ENCODE measurements around the gene MOB3C.
"Not testable (repeated sequence)": the region's sequence is repeated elsewhere in the genome, so short reads cannot be mapped to it uniquely, and the experiment has no call there.

MOB3C gene

GRCh38 chr1:46616277-46617107 lies at the start of gene MOB3C:
MOB3C (minus strand) TSS chr1:46616811; CDS start chr1:46613321, 3,490 bp downstream.
- peak; percentile 73 for DNase-seq

GRCh38 chr1:46665983-46666382 lies 49.4 kb upstream of the MOB3C start:
- no peak for DNase-seq

DNA sequence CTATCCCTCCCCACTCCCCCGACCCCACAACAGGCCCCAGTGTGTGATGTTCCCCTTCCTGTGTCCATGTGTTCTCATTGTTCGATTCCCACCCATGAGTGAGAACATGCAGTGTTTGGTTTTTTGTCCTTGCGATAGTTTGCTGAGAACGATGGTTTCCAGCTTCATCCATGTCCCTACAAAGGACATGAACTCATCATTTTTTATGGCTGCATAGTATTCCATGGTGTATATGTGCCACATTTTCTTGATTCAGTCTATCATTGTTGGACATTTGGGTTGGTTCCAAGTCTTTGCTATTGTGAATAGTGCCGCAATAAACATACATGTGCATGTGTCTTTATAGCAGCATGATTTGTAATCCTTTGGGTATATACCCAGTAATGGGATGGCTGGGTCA lies 46.3 kb upstream of the MOB3C start:
- DNase-seq: not testable (repeated sequence)

GRCh38 chr1:46660116-46660515 lies 43.5 kb upstream of the MOB3C start:
- DNase-seq: not testable (repeated sequence)

- no peak for DNase-seq
Measured at GRCh38 chr1:46659307-46659870, 42.8 kb upstream of the MOB3C start.

DNA sequence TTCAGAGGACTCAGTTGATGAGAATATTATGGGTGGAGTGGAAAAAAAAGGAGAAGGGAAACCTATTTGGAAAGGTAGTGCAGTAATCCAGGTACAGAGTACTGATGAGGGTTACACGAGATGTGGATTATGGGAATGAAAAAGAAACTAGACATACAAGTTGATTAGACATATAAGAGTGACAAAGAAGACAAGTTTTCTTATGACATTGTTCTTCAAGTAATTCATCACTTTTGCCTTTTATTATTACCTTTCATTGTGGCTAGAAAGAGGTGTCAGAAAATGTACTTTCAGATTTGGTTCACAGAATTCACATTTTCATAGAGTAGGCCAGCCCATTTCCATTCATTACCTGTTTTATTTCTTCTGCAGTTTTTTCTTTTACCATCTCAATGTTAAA lies 41.2 kb upstream of the MOB3C start:
- DNase-seq: no peak

GRCh38 chr1:46656643-46657042 lies 40.0 kb upstream of the MOB3C start:
- DNase-seq: no peak

DNA sequence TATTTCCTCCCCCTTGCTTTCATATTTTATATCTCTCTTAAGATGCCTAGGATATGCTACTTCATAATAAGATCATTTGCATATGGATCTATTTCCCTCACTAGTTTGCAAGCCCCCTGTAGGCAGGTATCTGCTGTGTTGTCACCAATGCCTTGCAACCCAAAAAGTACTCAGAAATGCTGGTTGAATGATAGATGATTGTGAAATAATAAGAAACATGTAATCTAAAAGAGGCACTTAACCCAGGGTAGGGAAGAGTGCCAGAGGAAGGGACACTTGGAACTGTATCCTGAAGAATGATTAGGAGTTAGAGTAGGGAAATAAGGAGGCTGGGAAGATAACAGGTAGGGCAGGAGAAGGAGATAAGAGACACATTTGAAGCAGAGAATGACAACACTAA lies 39.2 kb upstream of the MOB3C start:
- DNase-seq: no peak

DNA sequence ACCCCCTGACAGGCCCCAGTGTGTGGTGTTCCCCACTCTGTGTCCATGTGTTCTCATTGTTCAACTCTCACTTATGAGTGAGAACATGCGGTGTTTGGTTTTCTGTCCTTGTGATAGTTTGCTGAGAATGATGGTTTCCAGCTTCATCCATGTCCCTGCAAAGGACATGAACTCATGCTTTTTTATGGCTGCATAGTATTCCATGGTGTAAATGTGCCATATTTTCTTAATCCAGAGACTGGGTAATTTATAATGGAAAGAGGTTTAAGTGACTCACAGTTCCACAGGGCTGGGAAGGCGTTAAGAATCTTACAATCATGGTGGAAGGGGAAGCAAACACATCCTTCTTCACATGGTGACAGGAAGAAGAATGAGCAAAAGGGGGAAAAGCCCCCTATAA lies 38.1 kb upstream of the MOB3C start:
- DNase-seq: not testable (repeated sequence)

DNA sequence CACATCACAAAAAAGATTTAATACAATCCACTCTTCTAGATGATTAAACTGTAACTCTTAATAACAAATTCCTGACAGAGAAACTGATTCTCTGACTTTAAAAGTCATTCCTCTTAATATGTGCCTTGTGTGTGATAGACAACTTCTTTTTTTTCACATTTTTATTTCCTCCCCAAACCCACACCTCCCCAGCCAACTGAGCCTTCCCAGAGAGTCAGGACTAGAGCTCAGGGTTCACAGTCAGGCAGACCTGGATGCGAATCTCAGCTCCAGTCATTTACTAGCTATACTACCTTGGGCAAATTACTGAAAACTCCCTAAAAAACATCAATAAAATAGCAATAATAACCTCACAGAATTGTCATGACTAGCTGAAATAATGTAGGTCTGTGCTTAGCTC lies 37.4 kb upstream of the MOB3C start:
- DNase-seq: no peak

- DNase-seq: no peak
Measured at GRCh38 chr1:46653405-46653958, 36.9 kb upstream of the MOB3C start.

GRCh38 chr1:46652321-46653100 lies 35.9 kb upstream of the MOB3C start:
- no peak for DNase-seq

GRCh38 chr1:46651152-46651551 lies 34.5 kb upstream of the MOB3C start:
- DNase-seq: not testable (repeated sequence)

- DNase-seq: no peak
Measured at GRCh38 chr1:46650491-46650890, 33.9 kb upstream of the MOB3C start.

GRCh38 chr1:46649764-46650163 lies 33.2 kb upstream of the MOB3C start:
- DNase-seq: no peak

GRCh38 chr1:46647611-46648010 lies 31.0 kb upstream of the MOB3C start:
- no peak for DNase-seq

DNA sequence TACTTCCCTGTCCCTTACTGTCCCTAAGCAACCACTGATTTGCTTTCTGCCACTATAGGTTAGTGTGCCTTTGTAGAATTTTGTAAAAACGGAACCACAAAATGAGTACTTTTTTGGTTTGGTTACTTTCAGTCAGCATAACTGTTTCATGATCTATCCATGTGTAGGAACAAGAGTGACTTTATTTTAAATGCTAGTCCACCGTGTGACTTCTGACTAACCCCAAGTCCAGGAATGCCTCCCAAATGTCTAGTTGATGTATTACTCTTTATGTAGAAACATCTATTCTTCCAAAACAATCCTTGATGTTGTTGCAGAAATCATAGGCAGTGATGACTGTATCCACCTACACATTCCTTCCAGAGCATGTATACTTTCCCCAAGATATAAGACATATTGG lies 30.2 kb upstream of the MOB3C start:
- DNase-seq: no peak

GRCh38 chr1:46646331-46646730 lies 29.7 kb upstream of the MOB3C start:
- DNase-seq: no peak

- no peak for DNase-seq
Measured at GRCh38 chr1:46645815-46646214, 29.2 kb upstream of the MOB3C start.

DNA sequence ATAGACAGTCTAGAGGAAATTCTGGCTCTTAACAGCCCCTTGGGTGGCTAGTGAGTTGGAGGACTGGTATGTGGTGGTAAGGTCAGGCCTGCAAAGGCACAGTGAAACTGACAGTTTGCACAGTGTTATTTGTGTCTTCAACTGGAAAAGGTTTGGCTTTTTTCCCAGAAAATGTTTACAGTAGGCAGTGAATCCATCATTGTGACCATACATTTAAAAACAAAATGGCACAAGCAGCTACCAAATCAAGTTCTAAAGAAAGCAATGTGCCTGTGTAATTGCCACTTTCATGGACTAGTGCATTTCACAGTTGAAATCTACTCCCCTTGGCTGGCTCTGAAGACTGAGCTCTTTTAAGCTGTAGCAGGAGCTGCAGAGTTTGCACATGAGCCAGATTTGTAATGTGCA lies 26.8 kb upstream of the MOB3C start:
- DNase-seq: no peak

GRCh38 chr1:46642115-46642680 lies 25.6 kb upstream of the MOB3C start:
- DNase-seq: no peak

- no peak for DNase-seq
Measured at GRCh38 chr1:46639547-46639946, 22.9 kb upstream of the MOB3C start.

DNA sequence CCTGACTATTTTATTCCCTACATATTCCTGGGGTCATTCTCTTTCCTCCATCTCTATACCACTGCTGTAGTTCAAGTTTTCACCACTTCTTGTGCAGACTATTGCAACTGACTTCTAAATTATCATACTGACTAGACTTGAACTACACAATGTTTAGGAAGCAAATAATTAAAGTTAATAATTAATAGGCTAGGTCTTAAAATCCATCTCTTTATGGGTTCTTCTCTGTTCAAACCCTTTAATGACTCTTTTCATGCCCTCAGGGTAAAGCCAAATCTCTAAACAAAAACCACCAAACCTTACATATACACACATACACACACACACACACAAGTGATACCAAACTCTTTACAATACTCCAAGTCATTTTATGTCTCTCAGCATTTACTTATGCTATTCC lies 22.3 kb upstream of the MOB3C start:
- DNase-seq: no peak

Measured in stimulated activated CD4-positive, alpha-beta T cell treated with anti-CD3 and anti-CD28 coated beads, Interleukin-4, amount 100 ng/mL, for 1 hour (primary cell).